Lower leg skin (tissue), 3 donors: ENCODE results near the gene VENTX.

Experiments
- POLR2A ChIP-seq, 2 donors: fragments of 450-650 bp; IDR thresholded peaks; one replicate each; pipeline ENCODE4 v1.6.1; 2016 to 2017; ENCODE audit warnings: antibody characterized with exemption in 2 of 2, mild to moderate bottlenecking in 1 of 2, moderate library complexity in 1 of 2
- TF ChIP-seq, protein P1 (sequence below), 3 donors: fragments of 450-650 bp; IDR thresholded peaks; one replicate each; pipeline ENCODE4 v1.5.1; 2016; ENCODE audit warnings: antibody characterized with exemption in 3 of 3, mild to moderate bottlenecking in 3 of 3, moderate library complexity in 2 of 3

DNA sequence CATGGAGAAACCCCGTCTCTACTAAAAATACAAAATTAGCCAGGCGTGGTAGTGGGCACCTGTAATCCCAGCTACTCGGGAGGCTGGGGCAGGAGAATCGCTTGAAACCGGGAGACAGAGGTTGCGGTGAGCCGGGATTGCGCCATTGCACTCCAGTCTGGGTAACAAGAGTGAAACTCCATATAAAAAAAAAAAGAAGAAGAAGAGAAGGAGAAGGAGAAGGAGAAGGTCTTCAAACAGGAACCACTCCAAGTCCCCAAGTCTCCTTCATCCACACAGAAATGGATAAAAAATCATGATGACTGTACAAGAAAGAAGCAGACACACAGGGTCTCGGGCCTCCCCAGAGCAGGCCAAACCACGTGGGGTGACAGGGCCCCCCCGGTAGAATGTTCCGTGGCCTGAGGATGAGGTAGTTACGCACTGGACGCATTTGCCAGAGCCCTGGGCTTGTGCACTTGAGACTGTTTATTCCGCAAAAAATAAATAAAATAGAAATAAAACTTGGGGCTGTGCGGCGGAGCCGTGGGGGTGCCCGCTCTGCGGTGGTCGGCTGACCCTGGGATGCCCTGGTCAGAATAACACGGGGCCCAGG is 15.8 kb downstream of the VENTX start:
- TF ChIP-seq, protein P1, sequence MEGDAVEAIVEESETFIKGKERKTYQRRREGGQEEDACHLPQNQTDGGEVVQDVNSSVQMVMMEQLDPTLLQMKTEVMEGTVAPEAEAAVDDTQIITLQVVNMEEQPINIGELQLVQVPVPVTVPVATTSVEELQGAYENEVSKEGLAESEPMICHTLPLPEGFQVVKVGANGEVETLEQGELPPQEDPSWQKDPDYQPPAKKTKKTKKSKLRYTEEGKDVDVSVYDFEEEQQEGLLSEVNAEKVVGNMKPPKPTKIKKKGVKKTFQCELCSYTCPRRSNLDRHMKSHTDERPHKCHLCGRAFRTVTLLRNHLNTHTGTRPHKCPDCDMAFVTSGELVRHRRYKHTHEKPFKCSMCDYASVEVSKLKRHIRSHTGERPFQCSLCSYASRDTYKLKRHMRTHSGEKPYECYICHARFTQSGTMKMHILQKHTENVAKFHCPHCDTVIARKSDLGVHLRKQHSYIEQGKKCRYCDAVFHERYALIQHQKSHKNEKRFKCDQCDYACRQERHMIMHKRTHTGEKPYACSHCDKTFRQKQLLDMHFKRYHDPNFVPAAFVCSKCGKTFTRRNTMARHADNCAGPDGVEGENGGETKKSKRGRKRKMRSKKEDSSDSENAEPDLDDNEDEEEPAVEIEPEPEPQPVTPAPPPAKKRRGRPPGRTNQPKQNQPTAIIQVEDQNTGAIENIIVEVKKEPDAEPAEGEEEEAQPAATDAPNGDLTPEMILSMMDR (IDR thresholded peaks at IDR 0.05), result no peak
- no peak for TF ChIP-seq POLR2A (IDR thresholded peaks at IDR 0.05)
